Fibroblast of mammary gland (primary cell): Measurements from ENCODE around the gene C16orf89.

ENCODE experiments used
- DNase-seq: peaks from one replicate; pipeline ENCODE4 v3.0.0-alpha.2; 2010; ENCODE audit warnings: low read depth
- H3K4me3 ChIP-seq: 2 replicates; pipeline ENCODE4 v1.5.1; 2011; ENCODE audit warnings: low read depth, mild to moderate bottlenecking, low read length, moderate library complexity; ENCODE audit not compliant: control insufficient read depth
- CTCF ChIP-seq: conservative IDR thresholded peaks from 2 replicates; pipeline ENCODE4 v1.5.1; 2011; ENCODE audit warnings: low read depth, low read length, inconsistent platforms; ENCODE audit not compliant: control insufficient read depth, insufficient read depth

C16orf89 gene

GRCh38 chr16:5041600-5042133 lies 24.1 kb downstream of the C16orf89 start:
- H3K4me3 ChIP-seq: no peak overlapping the region
- no peak for TF ChIP-seq CTCF
- DNase-seq: peak; percentile 65

- H3K4me3 ChIP-seq: no peak overlapping the region
- DNase-seq: no peak
- no peak for TF ChIP-seq CTCF
These were observed 25.3 kb downstream of the C16orf89 start for GRCh38 chr16:5040451-5040850.

GRCh38 chr16:5036228-5037156 lies 29.3 kb downstream of the C16orf89 start:
- TF ChIP-seq CTCF: no peak

GRCh38 chr16:5035909-5036227 lies 29.9 kb downstream of the C16orf89 start:
- no peak for TF ChIP-seq CTCF
- no peak overlapping the region for H3K4me3 ChIP-seq
- DNase-seq: no peak

More at GRCh38 chr16:5036228-5037156, 29.3 kb downstream of the C16orf89 start:
- H3K4me3 ChIP-seq: no peak overlapping the region
- no peak for DNase-seq

GRCh38 chr16:5034167-5034523 lies 31.6 kb downstream of the C16orf89 start:
- H3K4me3 ChIP-seq: peak overlapping the region; percentile 70
- no peak for DNase-seq
- TF ChIP-seq CTCF: no peak

GRCh38 chr16:5033256-5034166 lies 32.2 kb downstream of the C16orf89 start, which contains the start of gene NAGPA:
TSS of gene NAGPA (minus strand) at chr16:5033935. CDS start at chr16:5033914, 21 bp downstream.
- H3K4me3 ChIP-seq: peak within 1 kb of the TSS; percentile 70
- DNase-seq: peak; percentile 81
- no peak for TF ChIP-seq CTCF
